AG09309 (cell line): ENCODE results near the gene SEC11A.

Experiments used
- DNase-seq: peaks from one replicate; pipeline ENCODE4 v3.0.0-alpha.2; 2010; ENCODE audit warnings: low read depth
- H3K4me3 ChIP-seq: 2 replicates; pipeline ENCODE4 v1.5.1; 2011; ENCODE audit warnings: mild to moderate bottlenecking, low read depth, low read length, moderate library complexity; ENCODE audit not compliant: control insufficient read depth
- CTCF ChIP-seq: IDR thresholded peaks from 2 replicates; pipeline ENCODE4 v1.5.1; 2011; ENCODE audit warnings: mild to moderate bottlenecking, low read depth, low read length, inconsistent platforms; ENCODE audit not compliant: insufficient read depth, control insufficient read depth; ENCODE audit errors: missing control alignments

SEC11A gene

GRCh38 chr15:84631706-84632272 is 84.2 kb downstream of the SEC11A start:
- TF ChIP-seq CTCF: no peak
- no peak for DNase-seq
- peak overlapping the region; percentile 70 for H3K4me3 ChIP-seq

GRCh38 chr15:84629033-84629432 is 86.9 kb downstream of the SEC11A start:
- TF ChIP-seq CTCF: no peak
- DNase-seq: no peak
- no peak overlapping the region for H3K4me3 ChIP-seq

- no peak for DNase-seq
- no peak overlapping the region for H3K4me3 ChIP-seq
- no peak for TF ChIP-seq CTCF
Measured at GRCh38 chr15:84625123-84625522, 90.8 kb downstream of the SEC11A start.

GRCh38 chr15:84624359-84624758 is 91.6 kb downstream of the SEC11A start:
- no peak overlapping the region for H3K4me3 ChIP-seq
- TF ChIP-seq CTCF: no peak
- DNase-seq: no peak

GRCh38 chr15:84621358-84621979 is 94.5 kb downstream of the SEC11A start:
- no peak for DNase-seq
- no peak for TF ChIP-seq CTCF
- H3K4me3 ChIP-seq: no peak overlapping the region

- no peak overlapping the region for H3K4me3 ChIP-seq
- no peak for TF ChIP-seq CTCF
- DNase-seq: no peak
Measured at GRCh38 chr15:84620626-84621025, 95.3 kb downstream of the SEC11A start.
